SK-N-SH treated with all-trans-retinoic acid at 6 μM for 48 hours (cell line): ENCODE results near the gene SLC47A2.

Experiments
- ATAC-seq: fragments of 200-7000 bp; cut with Tn5 transposase; 3 replicates; pipeline ENCODE4 v1.9.1; 2020; ENCODE audit warnings: mild to moderate bottlenecking, moderate library complexity
- BACH2 ChIP-seq: fragments of 250-450 bp; sonication (Bioruptor Pico); IDR thresholded peaks from 2 replicates; pipeline ENCODE4 v1.9.0; 2021; ENCODE audit warnings: mild to moderate bottlenecking, borderline replicate concordance
- CREB5 ChIP-seq: fragments of 250-450 bp; sonication (Bioruptor Pico); IDR thresholded peaks from 2 replicates; pipeline ENCODE4 v1.5.1; 2020; ENCODE audit warnings: low read depth, mild to moderate bottlenecking, moderate library complexity
- CSDC2 ChIP-seq: fragments of 250-450 bp; sonication (Bioruptor Pico); IDR thresholded peaks from 2 replicates; pipeline ENCODE4 v1.5.0; 2020; ENCODE audit warnings: mild to moderate bottlenecking, moderate library complexity
- ISL1 ChIP-seq: fragments of 250-450 bp; sonication (Bioruptor Pico); IDR thresholded peaks from 2 replicates; pipeline ENCODE4 v2.1.2; 2022; ENCODE audit warnings: mild to moderate bottlenecking, moderate library complexity
- OSR1 ChIP-seq: fragments of 250-450 bp; sonication (Bioruptor Pico); IDR thresholded peaks from 2 replicates; pipeline ENCODE4 v1.8.0; 2022; ENCODE audit warnings: moderate library complexity, mild to moderate bottlenecking, inconsistent platforms
- RARB ChIP-seq: fragments of 250-450 bp; sonication (Bioruptor Pico); IDR thresholded peaks from 2 replicates; pipeline ENCODE4 v1.8.0; 2021; ENCODE audit warnings: mild to moderate bottlenecking, moderate library complexity
- SNAI2 ChIP-seq: fragments of 250-450 bp; sonication (Bioruptor Pico); IDR thresholded peaks from 2 replicates; pipeline ENCODE4 v1.5.0; 2020; ENCODE audit warnings: mild to moderate bottlenecking, moderate library complexity
- TCF4 ChIP-seq: fragments of 250-450 bp; sonication (Bioruptor Pico); IDR thresholded peaks from 2 replicates; pipeline ENCODE4 v1.8.0; 2021; ENCODE audit warnings: mild to moderate bottlenecking, moderate library complexity, borderline replicate concordance
- TOX ChIP-seq: fragments of 250-450 bp; sonication (Bioruptor Pico); IDR thresholded peaks from 2 replicates; pipeline ENCODE4 v1.8.0; 2021; ENCODE audit warnings: mild to moderate bottlenecking, moderate library complexity, borderline replicate concordance
- TSHZ2 ChIP-seq: fragments of 250-450 bp; sonication (Bioruptor Pico); IDR thresholded peaks from 2 replicates; pipeline ENCODE4 v1.5.0; 2020; ENCODE audit warnings: mild to moderate bottlenecking, moderate library complexity
- ZC3H10 ChIP-seq: fragments of 250-450 bp; sonication (Bioruptor Pico); IDR thresholded peaks from 2 replicates; pipeline ENCODE4 v1.5.1; 2021; ENCODE audit warnings: mild to moderate bottlenecking, moderate library complexity
- ZFP3 ChIP-seq: fragments of 250-450 bp; sonication (Bioruptor Pico); IDR thresholded peaks from 2 replicates; pipeline ENCODE4 v1.5.0; 2020; ENCODE audit warnings: mild to moderate bottlenecking, moderate library complexity
- ZFP30 ChIP-seq: fragments of 450-650 bp; formaldehyde crosslinking; IDR thresholded peaks from 2 replicates; pipeline ENCODE4 v1.5.0; 2022; ENCODE audit warnings: mild to moderate bottlenecking, moderate library complexity
- ZNF565 ChIP-seq: fragments of 450-650 bp; formaldehyde crosslinking; conservative IDR thresholded peaks from 2 replicates; pipeline ENCODE4 v1.5.0; 2020; ENCODE audit warnings: low read depth, mild to moderate bottlenecking, moderate library complexity
- ZNF70 ChIP-seq: fragments of 450-650 bp; formaldehyde crosslinking; IDR thresholded peaks from 2 replicates; pipeline ENCODE4 v1.5.0; 2020; ENCODE audit warnings: mild to moderate bottlenecking, moderate library complexity
- TF ChIP-seq, protein P1 (sequence below): fragments of 250-450 bp; sonication (Bioruptor Pico); IDR thresholded peaks from 2 replicates; pipeline ENCODE4 v1.5.1; 2021; ENCODE audit warnings: mild to moderate bottlenecking, moderate library complexity

Gene SLC47A2

DNA sequence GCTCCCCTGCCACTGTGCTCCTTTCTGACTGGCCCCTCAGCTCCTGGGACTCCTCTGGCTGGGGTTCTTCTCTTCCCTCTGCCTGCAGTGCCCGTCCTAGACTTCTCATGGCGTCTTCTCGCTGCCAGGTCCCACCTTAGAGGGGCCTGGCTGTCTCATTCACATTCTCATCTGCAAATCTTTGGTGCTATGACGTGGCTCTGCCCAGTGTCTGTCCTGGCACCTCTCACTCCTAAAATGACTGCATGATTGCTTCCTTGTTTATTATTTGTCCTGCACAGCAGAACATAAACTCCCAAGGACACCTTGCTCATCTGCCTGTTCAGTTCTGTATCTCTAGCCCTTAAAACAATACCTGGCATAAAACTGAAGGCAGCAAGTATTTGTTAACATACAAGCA is 86.3 kb downstream of the SLC47A2 start (continued):
- TF ChIP-seq CSDC2 (CRISPR knock-in tag): no peak
- no peak for TF ChIP-seq ZNF565
- TF ChIP-seq TSHZ2 (CRISPR knock-in tag): no peak
- TF ChIP-seq BACH2 (CRISPR knock-in tag): no peak
- TF ChIP-seq, all 23 proteins: peak for 0

GRCh38 chr17:19629449-19629848 is 86.9 kb downstream of the SLC47A2 start:
- ATAC-seq: no peak
- TF ChIP-seq ZNF70: no peak
- no peak for TF ChIP-seq TSHZ2 (CRISPR knock-in tag)
- TF ChIP-seq, protein P1, sequence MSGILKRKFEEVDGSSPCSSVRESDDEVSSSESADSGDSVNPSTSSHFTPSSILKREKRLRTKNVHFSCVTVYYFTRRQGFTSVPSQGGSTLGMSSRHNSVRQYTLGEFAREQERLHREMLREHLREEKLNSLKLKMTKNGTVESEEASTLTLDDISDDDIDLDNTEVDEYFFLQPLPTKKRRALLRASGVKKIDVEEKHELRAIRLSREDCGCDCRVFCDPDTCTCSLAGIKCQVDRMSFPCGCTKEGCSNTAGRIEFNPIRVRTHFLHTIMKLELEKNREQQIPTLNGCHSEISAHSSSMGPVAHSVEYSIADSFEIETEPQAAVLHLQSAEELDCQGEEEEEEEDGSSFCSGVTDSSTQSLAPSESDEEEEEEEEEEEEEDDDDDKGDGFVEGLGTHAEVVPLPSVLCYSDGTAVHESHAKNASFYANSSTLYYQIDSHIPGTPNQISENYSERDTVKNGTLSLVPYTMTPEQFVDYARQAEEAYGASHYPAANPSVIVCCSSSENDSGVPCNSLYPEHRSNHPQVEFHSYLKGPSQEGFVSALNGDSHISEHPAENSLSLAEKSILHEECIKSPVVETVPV (CRISPR knock-in tag): no peak
- no peak for TF ChIP-seq ZFP3
- TF ChIP-seq ISL1 (CRISPR knock-in tag): no peak
- no peak for TF ChIP-seq CREB5 (CRISPR knock-in tag)
- TF ChIP-seq RARB (CRISPR knock-in tag): no peak
- no peak for TF ChIP-seq ZC3H10 (CRISPR knock-in tag)
- no peak for TF ChIP-seq OSR1
- TF ChIP-seq TOX (CRISPR knock-in tag): no peak
- TF ChIP-seq ZNF565: no peak
- no peak for TF ChIP-seq SNAI2 (CRISPR knock-in tag)
- TF ChIP-seq ZFP30 (CRISPR knock-in tag): no peak
- no peak for TF ChIP-seq TCF4 (CRISPR knock-in tag)
